ENCODE data around the gene LDLRAD4. TPM values are rescaled to one million over a fixed set of nuclear protein-coding genes. Genes with fewer than 3 reads are reported as not detected.

LDLRAD4 gene
- total RNA-seq, 1 experiment from 2014 or later = 15.5 TPM

DNA sequence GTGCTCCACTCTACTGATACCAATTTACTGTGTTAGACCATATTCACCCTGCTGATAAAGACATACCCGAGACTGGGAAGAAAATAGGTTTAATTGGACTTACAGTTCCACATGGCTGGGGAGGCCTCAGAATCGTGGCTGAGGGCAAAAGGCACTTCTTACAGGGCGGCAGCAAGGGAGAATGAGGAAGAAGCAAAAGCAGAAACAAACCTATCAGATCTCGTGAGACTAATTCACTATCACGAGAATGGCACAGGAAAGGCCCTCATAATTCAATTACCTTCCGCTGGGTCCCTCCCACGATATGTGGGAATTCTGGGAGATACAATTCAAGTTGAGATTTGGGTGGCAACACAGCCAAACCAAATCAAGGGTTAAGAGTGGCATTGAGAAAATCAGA is 65.2 kb downstream of the LDLRAD4 start:
- in situ Hi-C loops (cut with HindIII; ENCODE audit: low pct_unique_long_range_greater_than_20kb, low sequenced_read_pairs) = no loop called here
- DNase-seq (ENCODE audit: low read depth, low spot score) = no peak

DNA sequence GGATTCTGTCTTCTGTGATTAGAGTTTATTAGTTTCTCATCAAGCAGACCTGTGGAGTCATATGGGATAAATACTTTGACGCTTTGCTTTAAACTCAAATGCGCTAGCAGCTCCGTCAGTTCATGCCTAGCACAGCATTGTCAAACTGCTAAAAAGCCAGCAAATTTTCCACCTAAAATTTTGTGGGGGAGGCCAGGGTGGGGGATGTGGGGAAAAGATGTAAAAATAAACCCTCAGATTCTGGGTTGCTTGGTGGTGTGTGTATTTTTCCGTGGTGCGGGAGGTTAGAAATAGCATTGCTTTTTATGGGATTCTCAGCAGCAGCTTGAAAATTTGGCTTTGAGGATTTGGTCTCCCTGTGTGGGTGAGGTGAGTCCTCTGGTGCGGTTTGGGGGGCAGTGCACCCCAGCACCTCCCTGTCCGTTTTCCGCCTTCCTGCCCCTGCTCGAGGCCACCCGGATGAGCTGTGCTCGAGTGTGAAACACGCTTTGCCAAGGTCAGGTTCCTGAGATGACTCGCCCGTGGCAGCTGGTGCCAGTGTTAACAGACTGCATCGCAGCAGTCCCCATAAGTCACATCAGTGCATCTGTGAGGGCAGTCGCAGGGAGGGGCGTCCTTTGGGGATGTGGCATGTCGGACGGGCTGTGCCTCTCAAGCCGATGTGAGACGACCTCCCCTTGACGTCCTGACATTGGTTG is 65.9 kb downstream of the LDLRAD4 start:
- DNase-seq (ENCODE audit: low read depth, low spot score) = no peak
- in situ Hi-C loops (cut with HindIII; ENCODE audit: low pct_unique_long_range_greater_than_20kb, low sequenced_read_pairs) = no loop called here

DNA sequence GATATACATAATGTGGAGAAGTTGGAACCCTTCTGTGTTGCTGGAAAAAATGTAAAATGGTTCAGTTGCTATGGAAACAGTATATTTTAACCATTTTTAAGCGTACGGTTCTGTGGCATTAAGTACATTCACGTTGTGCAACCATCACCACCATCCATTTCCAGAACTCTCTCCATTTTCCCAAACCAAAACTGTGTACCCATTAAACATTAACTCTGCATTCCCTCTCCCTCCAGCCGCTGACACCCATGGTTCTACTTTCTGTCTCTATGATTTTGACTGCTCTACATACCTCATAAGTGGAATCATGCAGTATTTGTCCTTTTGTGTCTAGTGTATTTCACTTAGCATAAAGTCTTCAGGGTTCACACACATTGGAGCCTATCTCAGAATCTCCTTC is 67.3 kb downstream of the LDLRAD4 start:
- DNase-seq (ENCODE audit: low read depth, low spot score) = no peak
- in situ Hi-C loops (cut with HindIII; ENCODE audit: low pct_unique_long_range_greater_than_20kb, low sequenced_read_pairs) = no loop called here

DNA sequence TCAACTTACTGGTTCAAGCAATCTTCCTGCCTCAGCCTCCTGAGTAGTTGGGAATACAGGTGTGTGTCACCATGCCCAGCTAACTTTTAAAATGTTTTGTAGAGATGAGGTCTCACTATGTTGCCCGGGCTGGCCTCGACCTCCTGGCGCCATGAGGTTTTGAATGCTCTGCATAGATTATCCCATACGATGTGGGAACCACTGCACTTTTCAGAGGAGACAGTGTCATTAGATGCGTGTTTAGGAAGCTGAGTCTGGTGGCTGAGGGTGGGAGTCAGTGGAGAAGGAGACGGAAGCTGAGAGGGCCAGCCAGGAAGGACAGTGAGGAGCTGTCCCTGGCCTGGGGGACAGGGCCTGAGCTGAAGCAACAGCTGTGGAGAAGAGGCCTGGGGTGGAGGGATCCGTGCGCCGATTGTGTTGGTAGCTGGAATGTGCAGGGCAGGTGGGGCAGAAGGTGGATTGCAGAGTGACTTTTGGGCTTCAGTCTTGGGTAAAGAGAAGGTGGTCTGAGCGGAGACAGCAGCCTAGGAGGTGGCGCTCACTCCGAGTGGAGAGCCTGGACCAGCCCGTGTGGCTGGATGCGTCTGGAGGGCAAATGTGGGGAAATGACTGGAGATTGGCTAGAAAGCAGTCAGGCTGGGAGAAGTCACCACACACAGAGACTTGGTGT is 68.0 kb downstream of the LDLRAD4 start:
- DNase-seq (ENCODE audit: low read depth, low spot score) = no peak
- in situ Hi-C loops (cut with HindIII; ENCODE audit: low pct_unique_long_range_greater_than_20kb, low sequenced_read_pairs) = no loop called here

DNA sequence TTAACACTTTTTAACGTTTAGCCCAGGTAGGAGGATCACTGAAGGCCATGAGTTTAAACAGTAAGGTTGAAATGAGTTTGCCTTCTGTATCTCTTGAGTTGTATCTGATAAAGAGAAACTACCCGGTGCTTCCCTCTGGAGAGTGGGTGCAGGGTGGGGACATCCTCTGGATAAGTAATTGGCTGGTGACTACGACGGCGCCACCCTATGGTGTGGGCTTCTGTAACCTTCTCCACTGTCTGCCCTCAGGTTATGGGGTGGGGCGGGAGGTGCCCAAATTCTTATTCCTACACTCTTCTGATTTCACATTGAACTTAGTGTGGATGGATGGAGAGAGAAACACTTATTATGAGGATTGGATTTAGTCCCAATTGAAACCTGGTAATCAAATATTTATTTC is 68.8 kb downstream of the LDLRAD4 start:
- no peak for DNase-seq (ENCODE audit: low read depth, low spot score)
- in situ Hi-C loops (cut with HindIII; ENCODE audit: low pct_unique_long_range_greater_than_20kb, low sequenced_read_pairs) = no loop called here

DNA sequence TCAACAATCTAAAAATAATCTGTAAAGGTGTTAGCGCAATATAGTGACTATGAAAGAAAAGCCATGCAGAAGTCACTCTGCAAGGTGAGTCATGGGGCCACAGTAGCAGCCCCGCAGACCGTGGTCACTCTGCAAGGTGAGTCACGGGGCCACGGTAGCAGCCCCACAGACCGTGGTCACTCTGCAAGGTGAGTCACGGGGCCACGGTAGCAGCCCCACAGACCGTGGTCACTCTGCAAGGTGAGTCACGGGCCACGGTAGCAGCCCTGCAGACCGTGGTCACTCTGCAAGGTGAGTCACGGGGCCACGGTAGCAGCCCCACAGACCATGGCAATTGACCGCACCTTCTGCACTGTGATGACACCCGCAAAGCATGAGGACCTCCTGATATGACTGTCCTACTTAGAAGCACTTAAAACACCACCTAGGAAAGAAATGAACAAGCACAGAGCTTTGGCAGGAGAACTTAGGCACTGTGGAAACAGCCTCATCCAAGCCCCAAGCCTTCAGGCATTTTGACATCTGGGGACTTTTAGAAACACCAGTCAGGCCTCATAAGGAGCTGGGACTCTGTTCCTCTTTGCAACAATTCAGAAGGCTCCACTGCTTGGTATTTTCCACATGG is 70.1 kb downstream of the LDLRAD4 start:
- in situ Hi-C loops (cut with HindIII; ENCODE audit: low pct_unique_long_range_greater_than_20kb, low sequenced_read_pairs) = no loop called here
- DNase-seq (ENCODE audit: low read depth, low spot score) = no peak

DNA sequence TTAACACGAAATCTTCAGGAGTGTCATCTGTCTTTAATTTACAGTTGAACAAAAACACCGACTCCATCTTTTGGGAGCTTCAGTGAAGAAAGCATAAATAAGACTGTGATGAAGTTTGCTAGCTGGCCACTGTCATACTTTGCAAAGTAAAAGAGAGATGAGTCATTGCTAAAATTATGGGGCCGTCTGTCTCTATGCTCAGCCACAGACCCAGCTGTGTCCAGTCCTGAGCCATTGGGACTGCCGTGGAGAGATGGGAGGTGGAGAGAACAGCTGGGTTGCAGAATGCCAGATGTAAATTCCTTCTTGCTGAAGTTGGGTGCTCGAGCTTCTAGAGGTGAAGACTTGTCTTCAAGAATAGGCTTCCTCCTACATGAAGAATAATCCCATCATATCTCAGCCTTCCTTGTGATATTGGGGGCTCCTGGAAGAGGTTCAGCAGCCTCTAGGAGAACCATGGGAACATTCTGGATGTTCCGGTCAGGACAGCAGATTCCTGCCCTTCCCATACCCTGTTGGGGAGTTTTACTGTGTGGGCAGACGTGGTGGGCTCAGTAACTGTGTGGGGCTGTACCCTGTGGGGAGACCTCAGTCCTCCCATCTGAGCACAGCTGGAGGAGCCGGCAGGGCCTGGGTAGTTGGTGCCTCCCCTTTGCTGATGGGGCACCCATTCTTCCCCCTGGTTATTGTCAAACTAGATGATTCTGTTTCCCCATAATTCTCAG is 71.1 kb downstream of the LDLRAD4 start:
- DNase-seq (ENCODE audit: low read depth, low spot score) = no peak
- in situ Hi-C loops (cut with HindIII; ENCODE audit: low pct_unique_long_range_greater_than_20kb, low sequenced_read_pairs) = no loop called here

DNA sequence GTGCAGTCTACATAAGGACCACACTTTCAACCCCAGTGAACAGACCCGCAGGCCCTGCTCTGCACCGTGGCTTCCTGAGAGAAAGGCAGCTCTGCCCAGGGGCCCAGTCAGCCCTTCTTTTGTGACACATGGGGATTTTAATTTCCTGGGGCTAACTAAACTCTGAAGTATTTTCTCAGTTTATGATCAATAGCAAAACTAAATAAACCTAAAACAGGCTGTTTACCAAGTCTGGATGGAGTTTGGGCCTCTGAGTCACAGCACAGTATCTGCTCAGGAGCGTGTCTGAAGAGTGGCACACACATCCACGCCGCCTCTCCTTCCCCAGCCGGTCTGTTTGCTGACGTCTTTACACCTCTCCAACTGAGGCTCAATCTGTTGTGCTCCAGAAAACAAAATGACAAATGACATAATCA is 72.3 kb downstream of the LDLRAD4 start:
- DNase-seq (ENCODE audit: low read depth, low spot score) = no peak
- in situ Hi-C loops (cut with HindIII; ENCODE audit: low pct_unique_long_range_greater_than_20kb, low sequenced_read_pairs) = no loop called here

DNA sequence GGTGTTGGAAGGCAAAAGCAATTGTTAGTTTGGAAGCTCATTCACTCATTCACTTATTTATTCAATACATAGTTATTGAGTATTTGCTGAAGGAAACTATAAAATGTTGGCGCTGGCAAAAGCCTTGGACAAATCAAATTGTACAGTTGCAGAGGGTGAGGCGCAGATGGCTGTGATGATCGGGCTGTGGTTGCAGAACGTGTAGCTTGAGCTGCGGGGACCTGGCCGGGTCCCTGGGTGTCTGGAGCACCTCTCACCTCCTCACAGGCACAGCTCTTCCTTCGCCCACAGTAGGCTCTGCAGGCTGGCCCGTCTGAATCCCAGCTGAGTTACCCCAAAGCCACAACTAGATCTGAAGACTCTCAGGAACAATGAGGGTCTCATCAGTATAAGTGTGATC is 72.7 kb downstream of the LDLRAD4 start:
- in situ Hi-C loops (cut with HindIII; ENCODE audit: low pct_unique_long_range_greater_than_20kb, low sequenced_read_pairs) = no loop called here
- DNase-seq (ENCODE audit: low read depth, low spot score) = no peak

DNA sequence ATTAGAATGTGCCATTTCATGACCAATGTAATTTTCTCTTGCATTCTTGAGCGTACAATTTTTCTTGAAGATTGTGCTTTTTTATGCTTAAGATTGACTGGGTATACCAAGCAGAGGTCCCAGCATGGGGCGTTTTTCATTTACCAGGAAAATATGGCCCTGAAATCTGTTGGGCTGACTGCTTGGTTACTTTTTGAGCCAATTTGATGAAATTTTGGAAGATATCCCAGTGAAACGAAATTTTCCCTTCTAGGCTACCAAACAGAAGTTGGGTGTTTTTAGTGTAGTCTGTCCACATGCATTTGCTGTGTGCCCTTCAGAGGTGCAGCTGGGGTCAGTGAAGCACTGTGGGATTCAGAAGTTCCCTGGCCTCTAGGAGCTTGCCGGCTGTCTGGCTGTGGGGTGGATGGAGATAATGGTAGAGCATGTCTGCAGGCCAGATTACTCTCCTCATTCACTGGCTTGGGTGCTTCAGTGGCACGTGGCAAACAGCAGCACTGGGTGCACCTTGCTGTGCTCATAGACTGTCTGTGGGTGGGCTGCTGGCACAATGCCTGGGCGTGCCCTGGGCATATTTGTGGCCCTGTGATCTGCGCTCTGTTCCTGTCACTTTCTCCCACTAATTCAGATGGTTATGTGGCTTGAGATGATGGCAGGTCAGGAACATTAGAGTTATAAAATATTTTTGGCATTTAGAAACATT is 73.3 kb downstream of the LDLRAD4 start:
- in situ Hi-C loops (cut with HindIII; ENCODE audit: low pct_unique_long_range_greater_than_20kb, low sequenced_read_pairs) = no loop called here
- no peak for DNase-seq (ENCODE audit: low read depth, low spot score)

DNA sequence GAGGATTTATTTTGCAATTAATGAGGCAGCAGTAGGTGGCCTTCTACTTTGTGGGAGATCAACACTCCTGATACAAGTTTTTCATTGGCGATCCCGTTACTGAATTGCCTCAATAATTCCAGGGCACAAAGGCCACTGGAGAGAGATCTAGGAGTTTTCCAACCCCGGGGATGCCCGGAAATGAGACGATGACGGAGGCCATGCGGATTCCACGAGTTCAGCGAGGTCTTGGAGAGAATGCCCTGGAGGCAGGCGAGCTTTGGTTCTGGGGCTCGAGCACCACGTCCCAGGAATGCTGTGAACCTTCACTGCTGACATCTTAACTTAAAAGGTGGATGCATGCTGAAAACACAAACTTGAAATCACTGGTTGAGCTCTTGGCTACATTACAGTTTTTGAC is 74.2 kb downstream of the LDLRAD4 start:
- in situ Hi-C loops (cut with HindIII; ENCODE audit: low pct_unique_long_range_greater_than_20kb, low sequenced_read_pairs) = no loop called here
- no peak for DNase-seq (ENCODE audit: low read depth, low spot score)

DNA sequence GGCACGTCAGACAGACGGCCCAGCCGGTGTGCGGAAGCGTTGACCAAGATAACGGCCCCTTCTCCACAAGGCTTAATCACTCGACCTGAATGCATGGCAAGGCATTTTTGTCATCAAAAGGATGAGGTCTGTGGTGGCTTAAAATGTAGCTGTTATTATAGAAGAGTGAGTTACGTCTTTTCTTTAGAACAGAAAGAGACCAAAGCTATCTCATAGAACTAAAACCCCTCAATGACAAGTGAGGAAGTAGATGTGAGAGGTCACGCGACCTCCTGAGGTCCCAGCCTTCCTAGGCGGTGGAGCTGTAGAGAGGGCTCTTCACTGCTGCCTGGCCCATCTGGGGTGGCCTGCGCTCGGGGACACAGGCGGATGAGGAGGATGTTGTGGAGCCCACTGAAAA is 75.7 kb downstream of the LDLRAD4 start:
- in situ Hi-C loops (cut with HindIII; ENCODE audit: low pct_unique_long_range_greater_than_20kb, low sequenced_read_pairs) = no loop called here
- no peak for DNase-seq (ENCODE audit: low read depth, low spot score)

DNA sequence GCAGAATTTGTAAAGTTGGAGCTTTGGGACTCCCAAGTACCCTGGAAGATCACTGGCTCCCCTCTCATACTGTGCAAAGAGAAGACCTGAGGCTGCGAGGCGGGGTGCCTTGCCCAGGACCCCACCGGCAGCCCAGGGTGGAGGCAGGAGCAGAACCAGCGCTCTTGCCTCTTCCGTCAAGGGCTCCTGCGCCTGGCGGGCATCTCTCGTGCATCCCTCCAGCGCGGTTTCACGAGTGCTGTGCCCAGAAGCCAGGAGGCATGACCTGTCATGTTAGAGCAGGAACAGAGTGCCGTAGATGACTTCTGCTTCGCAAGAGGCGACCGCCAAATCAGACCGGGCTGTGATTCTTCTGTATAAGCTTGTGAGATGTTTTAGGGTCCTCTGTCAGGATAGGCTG is 77.3 kb downstream of the LDLRAD4 start:
- in situ Hi-C loops (cut with HindIII; ENCODE audit: low pct_unique_long_range_greater_than_20kb, low sequenced_read_pairs) = no loop called here
- no peak for DNase-seq (ENCODE audit: low read depth, low spot score)

DNA sequence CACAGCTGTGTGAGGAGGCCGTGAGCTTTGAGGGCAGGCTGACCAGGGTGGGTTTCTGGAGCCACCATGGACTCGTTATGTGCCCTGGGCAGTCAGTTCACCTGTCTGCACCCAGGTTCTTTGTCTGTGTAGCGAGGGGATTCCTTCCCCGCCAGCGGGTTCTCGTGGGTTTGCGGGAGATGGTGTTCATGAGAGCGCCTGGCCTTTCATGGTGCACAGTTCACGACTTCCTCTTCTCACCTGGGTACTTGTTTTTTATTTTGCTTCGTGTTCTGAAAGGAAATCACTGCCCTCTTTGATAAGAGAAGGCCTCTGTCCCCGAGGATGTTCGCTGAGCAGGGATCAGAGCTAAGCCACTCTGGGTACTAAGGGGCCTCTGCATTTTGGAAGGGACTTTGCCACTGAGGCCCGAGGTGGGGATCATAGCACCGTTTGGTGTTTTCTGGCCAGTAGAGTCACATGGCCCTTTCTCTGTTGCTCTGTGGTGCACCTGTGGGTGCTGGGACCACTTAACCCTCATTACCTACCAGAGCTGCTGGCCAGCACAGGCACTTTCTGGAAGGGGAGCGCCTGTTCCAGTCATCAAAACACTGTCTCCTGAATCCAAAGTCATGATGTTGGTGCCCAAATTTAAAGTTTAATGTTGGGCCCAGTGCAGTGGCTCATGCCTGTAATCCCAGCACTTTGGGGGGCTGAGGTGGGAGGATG is 78.5 kb downstream of the LDLRAD4 start:
- in situ Hi-C loops (cut with HindIII; ENCODE audit: low pct_unique_long_range_greater_than_20kb, low sequenced_read_pairs) = no loop called here
- DNase-seq (ENCODE audit: low read depth, low spot score) = no peak

DNA sequence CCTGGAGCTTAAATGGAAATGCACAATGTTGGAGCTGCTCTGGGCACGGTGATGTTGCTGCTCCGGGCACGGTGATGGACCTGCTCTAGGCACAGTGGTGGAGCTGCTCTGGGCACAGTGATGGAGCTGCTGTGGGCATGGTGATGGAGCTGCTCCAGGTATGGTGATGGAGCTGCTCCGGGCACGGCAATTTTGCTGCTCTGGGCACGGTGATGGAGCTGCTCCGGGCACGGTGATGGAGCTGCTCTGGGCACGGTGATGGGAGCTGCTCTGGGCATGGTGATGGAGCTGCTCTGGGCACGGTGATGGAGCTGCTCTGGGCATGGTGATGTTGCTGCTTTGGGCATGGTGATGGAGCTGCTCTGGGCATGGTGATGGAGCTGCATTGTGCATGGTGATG is 79.7 kb downstream of the LDLRAD4 start:
- in situ Hi-C loops (cut with HindIII; ENCODE audit: low pct_unique_long_range_greater_than_20kb, low sequenced_read_pairs) = no loop called here
- DNase-seq (ENCODE audit: low read depth, low spot score) = no peak

DNA sequence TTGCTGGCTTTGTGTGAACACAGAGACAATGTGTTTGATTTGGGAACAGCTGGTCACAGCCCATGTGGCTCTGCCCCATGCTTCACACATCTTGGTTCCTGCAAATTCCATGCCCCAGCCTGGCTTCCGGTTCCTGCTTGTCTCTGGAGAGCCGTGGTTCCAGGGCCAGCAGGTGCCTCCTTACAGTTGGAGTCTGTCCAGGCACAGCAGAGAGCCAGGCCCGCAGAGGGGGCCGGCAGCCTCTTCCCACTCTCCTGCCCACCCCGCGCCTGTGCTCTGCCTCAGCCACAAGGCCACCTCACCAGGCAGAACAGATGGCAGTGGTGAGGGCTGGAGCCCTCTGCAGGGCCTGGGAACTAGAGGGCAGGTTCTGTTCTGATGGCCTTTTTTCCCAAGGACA is 81.5 kb downstream of the LDLRAD4 start:
- in situ Hi-C loops (cut with HindIII; ENCODE audit: low pct_unique_long_range_greater_than_20kb, low sequenced_read_pairs) = no loop called here
- no peak for DNase-seq (ENCODE audit: low read depth, low spot score)

DNA sequence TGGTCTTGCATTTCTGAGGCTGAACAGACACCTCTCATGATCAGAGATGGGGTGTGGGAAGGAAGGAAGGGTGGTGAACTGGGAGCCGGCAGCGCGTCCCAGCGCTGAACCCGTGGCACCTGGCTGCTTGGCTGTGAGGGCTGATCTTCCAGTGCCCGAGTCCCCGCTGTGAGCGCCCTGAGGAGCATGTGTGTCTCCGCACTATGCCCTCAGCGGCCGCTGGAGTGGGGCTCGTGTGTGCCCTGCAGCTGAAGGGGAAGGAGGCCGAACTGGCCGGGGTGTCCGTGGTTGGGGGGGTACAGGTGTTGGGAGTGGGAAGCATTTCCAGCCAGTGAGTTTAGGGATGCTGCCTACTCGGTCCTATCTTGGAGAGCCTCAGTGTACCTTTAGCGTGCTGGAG is 82.2 kb downstream of the LDLRAD4 start:
- in situ Hi-C loops (cut with HindIII; ENCODE audit: low pct_unique_long_range_greater_than_20kb, low sequenced_read_pairs) = no loop called here
- DNase-seq (ENCODE audit: low read depth, low spot score) = no peak

Data from SK-MEL-5 (cell line).